Measurements from ENCODE around the gene FAM156A.

GRCh38 chrX:52977953-52978352 lies 19.6 kb upstream of the FAM156A start:
- TF ChIP-seq TAF7 (optimal IDR thresholded peaks at IDR 0.05; ENCODE audit: borderline replicate concordance, low read depth, low read length) (no peak), EZH2 (IDR thresholded peaks at IDR 0.05; ENCODE audit: low read depth, low read length, severe bottlenecking) (no peak), KDM5A (IDR thresholded peaks at IDR 0.05; ENCODE audit: low read length) (no peak), ATF2 (IDR thresholded peaks at IDR 0.05; ENCODE audit: low read length) (no peak), SIX5 (IDR thresholded peaks at IDR 0.05; ENCODE audit: low read depth, low read length) (no peak), CTCF (IDR thresholded peaks at IDR 0.05; ENCODE audit: control extremely low read depth in 1 of 3, insufficient read depth in 1 of 3, low read depth in 1 of 3, low read length in 3 of 3) (no peak), POLR2A (IDR thresholded peaks at IDR 0.05; ENCODE audit: control extremely low read depth in 1 of 2, low read depth in 2 of 2, low read length in 2 of 2) (no peak), RNF2 (IDR thresholded peaks at IDR 0.05; ENCODE audit: borderline replicate concordance, low read depth, low read length, missing control alignments, poor library complexity, severe bottlenecking) (no peak), JUND (IDR thresholded peaks at IDR 0.05; ENCODE audit: low read length) (no peak)
